Measurements from ENCODE around the gene RAD51B.

- no peak for TF ChIP-seq CTCF (IDR thresholded peaks at IDR 0.05)
- no peak for TF ChIP-seq POLR2A (IDR thresholded peaks at IDR 0.05)
- TF ChIP-seq POLR2AphosphoS5 (IDR thresholded peaks at IDR 0.05), result no peak
These were observed 345.8 kb downstream of the RAD51B start for GRCh38 chr14:68165274-68165843.
